Calu3 (cell line): ENCODE data around the gene ADAMTSL4. TPM values are rescaled to one million over a fixed set of nuclear protein-coding genes. Genes with fewer than 3 reads are reported as not detected.

Experiments
- BruUV-seq: library from RNA; stranded (reverse); fragments of 400-500 nt; replicated peaks from 2 replicates; lab custom pipeline; 2021; lab: Mats Ljungman, UMichigan
- CTCF ChIA-PET: fragments of 300-600 bp; sonication (Branson Sonifier 250); formaldehyde crosslinking; loops from one replicate; lab custom pipeline; 2022; ENCODE audit warnings: antibody characterized with exemption; lab: Charles Lee
- DNase-seq: peaks from one replicate; pipeline ENCODE4 v3.0.0; 2022
- H3K27ac Mint-ChIP-seq: one replicate; pipeline ENCODE4 v1.8.0; 2022; ENCODE audit warnings: mixed read lengths; ENCODE audit not compliant: unreplicated experiment
- H3K27me3 Mint-ChIP-seq: one replicate; pipeline ENCODE4 v1.8.0; 2022; ENCODE audit warnings: mixed read lengths; ENCODE audit not compliant: unreplicated experiment
- H3K36me3 Mint-ChIP-seq: one replicate; pipeline ENCODE4 v1.8.0; 2022; ENCODE audit warnings: mild to moderate bottlenecking, moderate library complexity, mixed read lengths; ENCODE audit not compliant: insufficient read depth, unreplicated experiment
- H3K4me1 Mint-ChIP-seq: one replicate; pipeline ENCODE4 v1.8.0; 2022; ENCODE audit warnings: mild to moderate bottlenecking, low read depth, mixed read lengths; ENCODE audit not compliant: unreplicated experiment
- H3K4me3 Mint-ChIP-seq: one replicate; pipeline ENCODE4 v1.8.0; 2022; ENCODE audit warnings: mild to moderate bottlenecking, low read depth, moderate library complexity, mixed read lengths; ENCODE audit not compliant: unreplicated experiment
- H3K9me3 Mint-ChIP-seq: one replicate; pipeline ENCODE4 v1.8.0; 2022; ENCODE audit warnings: low read depth, mixed read lengths; ENCODE audit not compliant: unreplicated experiment
- intact Hi-C: fragments of 100-400 bp; cut with micrococcal nuclease; formaldehyde crosslinking; loops from one replicate; pipeline ENCODE4 v1.10.0; 2022; ENCODE audit not compliant: unreplicated experiment
- total RNA-seq: library from RNA; stranded (reverse); gene quantifications from 2 replicates; pipeline ENCODE4 v1.2.3, GENCODE V29; 2022
- TF ChIP-seq, protein P1 (sequence below): fragments of 200-600 bp; IDR thresholded peaks from one replicate; pipeline ENCODE4 v1.8.0; 2022; ENCODE audit warnings: antibody characterized with exemption; ENCODE audit not compliant: unreplicated experiment

ADAMTSL4 gene
- total RNA-seq, 1 experiment from 2014 or later = 1.9 TPM

DNA sequence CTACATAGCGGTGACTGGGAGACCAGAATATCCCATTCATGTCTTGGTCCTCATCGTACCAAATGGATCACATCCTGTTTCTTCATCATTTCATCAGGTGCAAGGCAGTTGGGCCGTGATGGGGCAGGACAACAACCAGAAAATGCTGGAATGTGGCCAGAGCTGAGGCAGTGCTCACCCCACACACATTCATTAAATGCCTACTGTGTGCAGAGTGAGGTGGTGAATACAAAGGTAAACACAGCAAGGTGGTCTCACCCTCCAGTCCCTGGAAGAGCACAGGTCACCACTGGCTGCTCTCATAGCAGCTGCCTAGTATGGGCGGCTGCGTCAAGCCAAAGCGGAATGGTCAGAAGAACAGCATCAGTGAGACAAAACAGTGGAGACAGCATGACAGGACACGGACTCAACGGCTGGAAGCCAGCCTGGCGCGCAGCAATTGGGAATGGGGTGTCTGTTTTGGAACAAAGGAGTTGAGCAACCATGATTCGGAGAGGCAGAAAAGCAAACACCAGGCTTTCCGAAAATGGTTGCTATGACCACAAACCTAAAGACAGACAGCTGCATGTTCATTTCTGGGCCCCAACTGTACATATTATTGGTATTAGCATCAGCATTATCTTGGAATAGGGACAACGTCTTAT, 5.6 kb upstream of the ADAMTSL4 start:
- H3K27me3 Mint-ChIP-seq = no peaks in the 10 kb centered on the region
- H3K4me1 Mint-ChIP-seq = no peaks in the 10 kb centered on the region
- BruUV-seq = no TSS peak
- H3K27ac Mint-ChIP-seq = no peak overlapping the region
- no peak for DNase-seq
- intact Hi-C loops = no loop called here
- TF ChIP-seq, protein P1, sequence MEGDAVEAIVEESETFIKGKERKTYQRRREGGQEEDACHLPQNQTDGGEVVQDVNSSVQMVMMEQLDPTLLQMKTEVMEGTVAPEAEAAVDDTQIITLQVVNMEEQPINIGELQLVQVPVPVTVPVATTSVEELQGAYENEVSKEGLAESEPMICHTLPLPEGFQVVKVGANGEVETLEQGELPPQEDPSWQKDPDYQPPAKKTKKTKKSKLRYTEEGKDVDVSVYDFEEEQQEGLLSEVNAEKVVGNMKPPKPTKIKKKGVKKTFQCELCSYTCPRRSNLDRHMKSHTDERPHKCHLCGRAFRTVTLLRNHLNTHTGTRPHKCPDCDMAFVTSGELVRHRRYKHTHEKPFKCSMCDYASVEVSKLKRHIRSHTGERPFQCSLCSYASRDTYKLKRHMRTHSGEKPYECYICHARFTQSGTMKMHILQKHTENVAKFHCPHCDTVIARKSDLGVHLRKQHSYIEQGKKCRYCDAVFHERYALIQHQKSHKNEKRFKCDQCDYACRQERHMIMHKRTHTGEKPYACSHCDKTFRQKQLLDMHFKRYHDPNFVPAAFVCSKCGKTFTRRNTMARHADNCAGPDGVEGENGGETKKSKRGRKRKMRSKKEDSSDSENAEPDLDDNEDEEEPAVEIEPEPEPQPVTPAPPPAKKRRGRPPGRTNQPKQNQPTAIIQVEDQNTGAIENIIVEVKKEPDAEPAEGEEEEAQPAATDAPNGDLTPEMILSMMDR = no peak
- peaks cover 30% of the 10 kb centered on the region for H3K36me3 Mint-ChIP-seq
- H3K4me3 Mint-ChIP-seq = no peak overlapping the region
- CTCF ChIA-PET = interaction anchor here (0.7 kb wide), 1 partner anchor 61 kb away, joined by 3 read pairs; no protein-coding TSS in a partner anchor
- H3K9me3 Mint-ChIP-seq = no peaks in the 10 kb centered on the region

DNA sequence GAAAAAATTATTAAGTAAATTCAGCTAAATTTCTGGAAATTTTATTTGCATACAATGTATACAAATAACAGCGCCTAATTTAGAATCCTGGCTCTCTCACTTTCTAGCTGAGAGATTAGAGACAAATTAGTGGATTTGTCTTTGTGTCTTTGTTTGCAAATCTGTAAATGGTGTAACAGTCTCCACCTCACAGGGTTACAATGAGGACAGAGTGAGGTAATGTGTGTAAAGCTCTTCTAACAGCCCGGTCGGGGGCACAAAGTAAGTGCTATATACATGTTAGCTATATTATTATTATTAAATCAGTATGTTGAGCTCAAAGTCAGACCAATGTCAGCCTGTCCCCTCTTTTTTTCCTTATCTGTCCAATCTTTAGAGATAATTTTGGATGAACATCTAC, 5.0 kb upstream of the ADAMTSL4 start:
- Mint-ChIP-seq H3K27me3 (peaks cover 2% of the 10 kb centered on the region), H3K4me3 (no peak overlapping the region), H3K4me1 (no peaks in the 10 kb centered on the region), H3K36me3 (peaks cover 36% of the 10 kb centered on the region), H3K9me3 (no peaks in the 10 kb centered on the region), H3K27ac (no peak overlapping the region)
- TF ChIP-seq, protein P1 = no peak
- no TSS peak for BruUV-seq
- intact Hi-C loops = no loop called here
- CTCF ChIA-PET = interaction anchor here (0.5 kb wide), 1 partner anchor 876 kb away, joined by 3 read pairs; no protein-coding TSS in a partner anchor
- no peak for DNase-seq

DNA sequence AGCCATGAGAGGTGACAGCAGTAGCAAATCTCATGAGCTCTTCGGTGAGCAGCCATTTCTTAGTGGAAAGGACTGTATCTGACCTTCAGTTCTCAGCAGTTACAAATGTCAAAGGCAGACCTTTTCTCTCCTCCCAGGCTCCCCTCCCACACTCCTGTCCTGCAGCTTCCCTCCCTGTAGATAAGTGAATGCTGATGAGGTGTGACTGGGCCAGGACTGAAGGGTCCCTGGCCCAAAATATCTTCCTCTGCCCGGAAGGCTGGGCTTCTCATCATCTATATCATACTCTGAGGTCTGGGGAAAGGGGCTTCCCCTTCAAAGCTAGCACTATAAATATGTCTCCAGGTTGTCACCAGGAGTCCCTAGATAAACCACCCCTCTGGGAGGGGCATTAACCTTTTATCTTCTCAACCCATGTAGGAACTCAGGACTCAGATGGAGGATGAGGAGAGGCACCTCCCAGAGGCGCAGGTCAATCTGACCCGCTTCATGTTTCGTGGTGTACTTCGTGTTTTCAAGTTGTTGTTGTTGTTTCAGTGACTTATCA, 3.6 kb upstream of the ADAMTSL4 start:
- H3K4me3 Mint-ChIP-seq = no peak overlapping the region

DNA sequence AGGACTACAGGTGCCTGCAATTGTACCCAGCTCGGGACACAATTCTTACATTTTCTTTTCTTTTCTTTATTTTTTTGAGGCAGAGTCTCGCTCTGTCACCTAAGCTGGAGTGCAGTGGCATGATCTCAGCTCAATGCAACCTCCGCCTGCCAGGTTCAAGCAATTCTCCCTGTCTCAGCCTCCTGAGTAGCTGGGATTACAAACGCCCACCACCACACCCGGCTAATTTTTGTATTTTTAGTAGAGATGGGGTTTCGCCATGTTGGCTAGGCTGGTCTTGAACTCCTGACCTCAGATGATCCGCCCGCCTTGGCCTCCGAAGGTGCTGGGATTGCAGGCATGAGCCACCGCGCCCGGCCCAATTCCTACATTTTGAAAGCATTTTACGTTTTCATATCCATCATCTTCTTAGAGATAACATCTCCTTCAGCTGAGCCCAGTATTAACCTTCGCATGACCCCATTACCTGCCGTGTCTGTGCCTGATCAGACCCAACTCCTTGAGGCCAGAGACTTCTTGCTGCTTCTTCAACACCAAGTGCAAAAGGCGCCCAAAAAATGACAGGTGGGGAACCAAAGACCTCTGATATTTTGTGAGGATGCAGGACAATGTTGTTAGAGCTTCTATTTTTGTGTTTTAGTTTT, 2.8 kb upstream of the ADAMTSL4 start:
- peaks cover 9% of the 10 kb centered on the region for H3K4me1 Mint-ChIP-seq
- peaks cover 14% of the 10 kb centered on the region for H3K27me3 Mint-ChIP-seq
- no peak for DNase-seq
- H3K27ac Mint-ChIP-seq = peak overlapping the region; percentile 42
- intact Hi-C loops = loop anchor here (5.0 kb wide), 2 partner anchors 59 to 84 kb away; partner anchors contain the start of gene TARS2
- H3K36me3 Mint-ChIP-seq = peaks cover 56% of the 10 kb centered on the region
- no peak overlapping the region for H3K4me3 Mint-ChIP-seq
- CTCF ChIA-PET = interaction anchor here (0.5 kb wide), 1 partner anchor 60 kb away, joined by 5 read pairs; no protein-coding TSS in a partner anchor
- TF ChIP-seq, protein P1 = no peak
- H3K9me3 Mint-ChIP-seq = no peaks in the 10 kb centered on the region
- no TSS peak for BruUV-seq

More for the DNA sequence above, 3.6 kb upstream of the ADAMTSL4 start:
- peaks cover 9% of the 10 kb centered on the region for H3K4me1 Mint-ChIP-seq
- no peak for DNase-seq
- CTCF ChIA-PET = interaction anchor here (0.5 to 0.7 kb wide), 2 partner anchors 21 to 63 kb away, joined by 5 to 11 read pairs; no protein-coding TSS in a partner anchor
- H3K36me3 Mint-ChIP-seq = peaks cover 50% of the 10 kb centered on the region
- no TSS peak for BruUV-seq
- intact Hi-C loops = loop anchor here (5.0 kb wide), 2 partner anchors 58 to 83 kb away; partner anchors contain the start of gene TARS2
- H3K27ac Mint-ChIP-seq = no peak overlapping the region
- H3K9me3 Mint-ChIP-seq = no peaks in the 10 kb centered on the region
- peaks cover 14% of the 10 kb centered on the region for H3K27me3 Mint-ChIP-seq
- TF ChIP-seq, protein P1 = no peak
